ENCODE measurements around the gene GRIA2. TPM values are rescaled to one million over a fixed set of nuclear protein-coding genes. Genes with fewer than 3 reads are reported as not detected.
"Not testable (repeated sequence)": the region's sequence is repeated elsewhere in the genome, so short reads cannot be mapped to it uniquely, and the experiment has no call there.

The GRIA2 gene
- total RNA-seq (2014; rRNA removed; shearing (Covaris generic)): 0.24 and 0.29 TPM in 2 replicates
- 0.14 and 0.29 TPM in 2 replicates for polyA plus RNA-seq (2015; cell fraction: cytosol; rRNA removed)
- 3.5 and 7.2 TPM in 2 replicates for polyA plus RNA-seq (2015; cell fraction: nucleus; rRNA removed)

DNA sequence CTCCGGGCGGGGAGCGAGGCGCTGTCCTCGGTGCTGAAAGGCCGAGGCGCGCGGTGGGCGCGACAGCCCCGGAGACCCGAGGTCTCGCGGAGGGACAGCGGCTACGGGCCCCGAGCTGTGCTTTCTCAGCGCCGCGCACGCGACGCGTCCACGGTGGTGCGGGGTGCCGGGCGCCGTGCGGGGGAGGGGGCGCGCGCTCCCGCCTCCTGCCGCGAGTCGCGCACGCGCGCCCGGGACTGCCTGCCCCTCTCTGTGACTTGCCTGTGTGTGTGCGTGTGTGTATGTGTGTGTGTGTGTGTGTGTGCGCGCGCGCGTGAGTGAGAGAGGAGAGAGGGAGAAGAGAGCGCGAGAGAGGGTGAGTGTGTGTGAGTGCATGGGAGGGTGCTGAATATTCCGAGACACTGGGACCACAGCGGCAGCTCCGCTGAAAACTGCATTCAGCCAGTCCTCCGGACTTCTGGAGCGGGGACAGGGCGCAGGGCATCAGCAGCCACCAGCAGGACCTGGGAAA is at the start of gene GRIA2:
TSS of gene GRIA2 (plus strand) at position 358 of the 511 bp plus-strand sequence. CDS start 315 bp downstream, outside the sequence.
- in situ Hi-C loops (cut with HindIII; ENCODE audit: low pct_unique_long_range_greater_than_20kb, low sequenced_read_pairs): no loop called here
- peak; percentile 28 for DNase-seq (ENCODE audit: low read depth, low spot score)

DNA sequence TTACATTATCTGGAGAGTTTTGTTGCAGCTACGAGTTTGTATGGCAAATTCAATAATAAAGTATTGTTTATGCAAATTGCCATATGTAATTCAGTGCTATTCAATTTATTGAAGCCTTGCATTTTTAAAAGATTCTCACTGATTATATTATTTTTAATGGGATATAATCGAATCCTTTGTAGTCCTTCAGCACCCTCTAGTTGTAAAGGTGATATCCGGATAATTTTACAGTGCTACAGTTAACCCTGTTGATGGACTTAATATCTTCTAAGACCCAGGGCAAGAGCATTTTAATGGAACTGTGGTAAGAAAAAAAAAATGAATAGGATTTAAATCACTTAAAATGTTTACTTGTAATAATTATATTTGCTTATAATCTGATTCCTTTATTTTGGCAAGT is 48.5 kb upstream of the GRIA2 start:
- in situ Hi-C loops (cut with HindIII; ENCODE audit: low pct_unique_long_range_greater_than_20kb, low sequenced_read_pairs): no loop called here
- peak; percentile 4 for DNase-seq (ENCODE audit: low read depth, low spot score)

- DNase-seq (ENCODE audit: low read depth, low spot score); in situ Hi-C loops (cut with HindIII; ENCODE audit: low pct_unique_long_range_greater_than_20kb, low sequenced_read_pairs): not testable (repeated sequence)
Observed at GRCh38 chr4:157180268-157180667, 40.3 kb upstream of the GRIA2 start.

DNA sequence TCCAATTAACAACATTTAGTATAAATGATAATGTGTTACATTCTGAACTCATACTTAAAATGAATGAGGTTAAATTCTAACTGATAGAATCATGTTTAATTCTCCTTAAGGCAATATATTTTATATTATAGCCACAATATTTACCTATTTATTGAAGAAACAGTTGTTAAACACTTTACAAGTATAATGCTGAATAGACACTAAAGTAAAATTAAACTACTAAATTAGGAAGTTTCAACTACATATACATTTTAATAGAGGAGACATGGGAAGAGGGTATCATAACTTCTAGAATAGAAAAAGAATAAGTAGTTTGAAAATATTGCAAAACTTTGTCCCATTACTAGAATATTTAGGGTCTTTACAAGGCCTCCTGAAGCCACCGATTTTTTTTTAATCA is 36.2 kb upstream of the GRIA2 start:
- in situ Hi-C loops (cut with HindIII; ENCODE audit: low pct_unique_long_range_greater_than_20kb, low sequenced_read_pairs): no loop called here
- DNase-seq (ENCODE audit: low read depth, low spot score): no peak

GRCh38 chr4:157185363-157185762 is 35.2 kb upstream of the GRIA2 start:
- no peak for DNase-seq (ENCODE audit: low read depth, low spot score)
- in situ Hi-C loops (cut with HindIII; ENCODE audit: low pct_unique_long_range_greater_than_20kb, low sequenced_read_pairs): no loop called here

GRCh38 chr4:157195374-157195773 is 25.2 kb upstream of the GRIA2 start:
- in situ Hi-C loops (cut with HindIII; ENCODE audit: low pct_unique_long_range_greater_than_20kb, low sequenced_read_pairs): no loop called here
- no peak for DNase-seq (ENCODE audit: low read depth, low spot score)

DNA sequence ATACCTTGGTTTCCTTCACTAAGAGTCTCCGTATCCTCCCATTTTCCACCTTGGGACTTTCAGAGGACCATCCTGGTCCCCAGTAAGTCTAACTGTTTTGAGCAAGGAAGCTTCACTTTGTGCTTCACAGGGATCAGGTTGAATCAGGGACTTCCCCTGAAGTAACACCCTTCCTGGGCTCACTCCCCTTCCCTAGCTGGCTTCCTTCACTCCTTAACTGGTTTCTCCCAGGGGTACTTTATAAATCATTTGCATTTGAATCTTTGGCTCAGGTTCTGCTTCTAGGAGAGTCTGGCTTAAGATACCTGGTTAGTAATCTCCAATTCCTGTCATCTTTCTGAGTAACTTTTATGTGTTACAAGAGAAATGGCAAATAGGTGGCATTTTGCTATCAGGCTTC is 24.5 kb upstream of the GRIA2 start:
- DNase-seq (ENCODE audit: low read depth, low spot score): no peak
- in situ Hi-C loops (cut with HindIII; ENCODE audit: low pct_unique_long_range_greater_than_20kb, low sequenced_read_pairs): no loop called here

DNA sequence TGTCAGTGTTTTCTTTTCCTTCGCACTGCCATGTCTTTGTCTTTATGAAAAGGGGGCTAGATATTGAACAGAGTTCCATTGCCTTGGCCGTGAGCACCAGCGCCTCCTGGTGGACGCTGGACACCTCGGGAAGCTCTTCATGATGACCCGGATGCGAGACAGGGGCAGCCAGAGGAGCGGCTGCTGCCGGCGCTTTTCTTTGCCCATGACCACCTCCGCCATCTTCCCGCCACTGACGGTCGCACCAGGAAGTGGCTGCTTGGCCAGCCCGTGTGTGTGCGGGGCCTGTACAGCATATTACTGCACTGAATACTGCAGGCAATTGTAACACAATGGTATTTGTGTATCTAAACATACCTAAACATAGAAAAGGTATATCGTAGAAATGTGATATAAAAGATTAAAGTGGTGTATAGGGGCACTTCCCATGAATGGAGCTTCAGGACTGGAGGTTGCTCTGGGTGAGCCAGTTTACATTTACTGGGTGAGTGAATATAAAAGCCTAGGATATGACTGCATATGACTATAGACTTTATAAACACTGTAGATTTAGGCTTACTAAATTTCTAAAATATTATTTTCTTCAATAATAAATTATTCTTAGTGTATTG is 15.8 kb upstream of the GRIA2 start:
- peak; percentile 74 for DNase-seq (ENCODE audit: low read depth, low spot score)
- in situ Hi-C loops (cut with HindIII; ENCODE audit: low pct_unique_long_range_greater_than_20kb, low sequenced_read_pairs): no loop called here

DNA sequence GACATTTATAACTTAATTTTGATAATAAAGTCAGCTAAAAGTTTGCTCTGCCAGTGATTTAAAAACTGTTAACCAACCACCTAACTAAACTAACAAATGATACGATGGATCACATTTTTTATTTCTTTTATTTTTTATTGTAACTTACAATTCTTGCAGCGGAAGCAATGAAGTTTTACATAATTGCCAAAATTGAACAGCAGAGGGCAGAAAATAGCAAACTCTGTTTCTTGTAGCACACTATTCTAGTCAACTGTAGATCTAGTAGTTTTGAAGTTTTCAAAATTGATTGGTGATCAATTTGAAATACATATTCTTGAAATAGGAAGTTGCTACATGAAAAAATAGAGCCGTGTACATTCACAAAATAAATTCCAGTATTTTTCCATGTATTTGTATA is 2.8 kb upstream of the GRIA2 start:
- in situ Hi-C loops (cut with HindIII; ENCODE audit: low pct_unique_long_range_greater_than_20kb, low sequenced_read_pairs): no loop called here

GRCh38 chr4:157219711-157220370 is 687 bp upstream of the GRIA2 start:
- no peak for DNase-seq (ENCODE audit: low read depth, low spot score)
- in situ Hi-C loops (cut with HindIII; ENCODE audit: low pct_unique_long_range_greater_than_20kb, low sequenced_read_pairs): no loop called here

More for the DNA sequence above, 2.8 kb upstream of the GRIA2 start:
- peak; percentile 35 for DNase-seq (ENCODE audit: low read depth, low spot score)

- DNase-seq (ENCODE audit: low read depth, low spot score): no peak
- in situ Hi-C loops (cut with HindIII; ENCODE audit: low pct_unique_long_range_greater_than_20kb, low sequenced_read_pairs): no loop called here
Observed at GRCh38 chr4:157221426-157221894, 932 bp downstream of the GRIA2 start.

DNA sequence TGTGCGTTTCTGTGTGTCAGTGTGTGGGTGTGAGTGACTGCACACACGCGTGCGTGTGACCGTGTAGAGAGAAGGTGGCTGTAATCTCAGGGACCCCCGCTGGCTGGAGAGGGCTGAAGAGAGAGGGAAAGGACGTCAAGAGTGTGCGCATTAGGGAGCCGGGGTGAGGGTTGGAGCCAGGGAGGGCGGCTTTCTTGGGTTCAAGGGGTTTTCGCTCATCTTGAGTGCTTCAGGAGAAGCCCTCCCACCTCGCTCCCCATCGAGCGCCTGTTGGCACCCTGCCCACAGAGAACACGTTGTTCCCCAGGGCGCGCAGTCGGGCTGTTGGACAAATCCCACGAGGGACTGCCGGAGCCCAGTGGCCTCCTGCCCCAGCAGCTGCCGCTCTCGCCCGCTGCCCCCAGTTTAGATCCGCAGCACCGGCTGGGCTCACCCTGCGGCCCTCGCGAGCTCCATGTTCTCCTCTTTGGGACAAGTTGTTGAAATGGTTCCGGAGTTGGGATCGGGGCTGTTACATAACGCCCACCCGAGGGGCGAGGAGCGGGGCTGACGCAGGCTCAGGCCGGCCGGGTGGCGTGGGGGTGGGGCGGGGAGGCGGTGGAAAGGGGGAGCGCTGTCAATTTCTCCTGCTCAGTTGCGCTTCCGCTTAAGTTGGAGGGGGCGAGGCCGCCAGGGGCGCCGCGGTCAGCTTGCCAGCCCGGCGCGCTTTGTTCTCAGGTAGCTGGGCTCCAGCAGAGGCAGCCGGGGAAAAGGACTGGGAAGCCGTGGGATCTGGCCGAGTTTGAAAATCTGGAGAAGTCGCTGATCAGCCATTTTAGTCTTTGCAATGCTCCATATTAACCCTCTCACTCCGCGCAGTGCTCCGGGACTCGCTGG is 1.6 kb downstream of the GRIA2 start:
- in situ Hi-C loops (cut with HindIII; ENCODE audit: low pct_unique_long_range_greater_than_20kb, low sequenced_read_pairs): no loop called here
- DNase-seq (ENCODE audit: low read depth, low spot score): peak; percentile 15

DNA sequence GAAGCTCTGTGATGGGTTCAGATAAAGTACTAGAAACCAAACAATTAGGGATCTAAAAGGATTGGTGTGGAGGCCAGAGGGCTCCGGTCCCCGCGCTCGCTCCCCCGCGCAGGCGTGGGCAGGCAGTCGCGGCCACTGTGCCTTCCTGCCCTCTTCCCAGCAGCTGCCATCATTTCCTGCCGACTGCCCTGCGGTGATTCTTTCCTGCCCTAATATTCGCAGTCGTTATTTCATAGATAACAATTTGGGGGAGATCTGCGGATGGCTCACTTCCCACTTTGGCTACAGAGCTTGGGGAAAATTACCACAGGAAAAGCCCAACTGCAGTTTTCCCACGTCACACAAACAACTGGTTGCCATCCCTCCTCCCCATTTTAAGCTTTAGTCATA is 2.2 kb downstream of the GRIA2 start:
- in situ Hi-C loops (cut with HindIII; ENCODE audit: low pct_unique_long_range_greater_than_20kb, low sequenced_read_pairs): no loop called here
- DNase-seq (ENCODE audit: low read depth, low spot score): no peak

DNA sequence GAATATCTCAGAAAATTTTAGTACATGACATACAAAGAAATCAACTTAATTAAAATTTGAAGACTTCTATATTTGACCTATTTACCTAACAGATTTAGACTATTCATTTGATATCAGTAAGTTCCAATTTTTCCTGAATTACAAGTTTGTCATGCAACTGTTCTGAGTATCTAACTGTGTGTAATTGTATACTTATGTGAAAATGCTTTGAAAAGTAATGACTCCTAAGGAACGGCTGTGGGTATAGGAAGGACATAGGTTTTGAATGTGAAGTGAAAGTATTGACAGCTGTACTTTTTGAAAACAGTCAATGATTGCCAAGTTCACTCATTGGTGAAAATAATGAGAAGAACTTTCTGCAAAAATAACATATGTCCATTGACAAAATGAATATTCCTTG is 2.9 kb downstream of the GRIA2 start:
- no peak for DNase-seq (ENCODE audit: low read depth, low spot score)
- in situ Hi-C loops (cut with HindIII; ENCODE audit: low pct_unique_long_range_greater_than_20kb, low sequenced_read_pairs): no loop called here

GRCh38 chr4:157225096-157225495 is 4.6 kb downstream of the GRIA2 start:
- DNase-seq (ENCODE audit: low read depth, low spot score): no peak
- in situ Hi-C loops (cut with HindIII; ENCODE audit: low pct_unique_long_range_greater_than_20kb, low sequenced_read_pairs): no loop called here

- in situ Hi-C loops (cut with HindIII; ENCODE audit: low pct_unique_long_range_greater_than_20kb, low sequenced_read_pairs): no loop called here
- no peak for DNase-seq (ENCODE audit: low read depth, low spot score)
Observed at GRCh38 chr4:157226035-157226434, 5.5 kb downstream of the GRIA2 start.

- in situ Hi-C loops (cut with HindIII; ENCODE audit: low pct_unique_long_range_greater_than_20kb, low sequenced_read_pairs): no loop called here
- DNase-seq (ENCODE audit: low read depth, low spot score): no peak
Observed at GRCh38 chr4:157226601-157227000, 6.1 kb downstream of the GRIA2 start.

DNA sequence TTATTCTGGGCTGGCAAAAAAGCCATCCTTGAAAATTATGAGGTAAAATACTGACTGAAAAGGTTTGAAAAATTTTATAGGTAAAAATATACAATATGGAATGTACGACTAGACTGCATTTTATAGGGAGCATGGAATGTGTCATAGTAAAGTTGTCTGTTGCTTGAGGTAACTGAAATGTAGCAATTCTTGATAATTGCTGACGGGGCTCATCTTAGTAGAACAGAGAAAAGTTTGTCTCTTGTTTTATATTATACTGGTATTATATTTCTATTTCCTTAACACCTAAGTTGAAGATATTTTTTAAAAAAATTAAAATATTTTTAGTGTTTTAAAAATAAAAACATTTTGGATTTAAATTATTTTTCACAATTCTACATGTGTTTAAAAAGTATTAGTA is 11.0 kb downstream of the GRIA2 start:
- in situ Hi-C loops (cut with HindIII; ENCODE audit: low pct_unique_long_range_greater_than_20kb, low sequenced_read_pairs): no loop called here
- no peak for DNase-seq (ENCODE audit: low read depth, low spot score)
